ENCODE results near the gene CRTC3.

CRTC3 gene

GRCh38 chr15:90674476-90674875 lies 144.8 kb downstream of the CRTC3 start:
- no peak for TF ChIP-seq CTCF (IDR thresholded peaks at IDR 0.05; ENCODE audit: borderline replicate concordance, control extremely low read depth, extremely low read depth, insufficient read depth, missing control alignments)
- in situ Hi-C loops (cut with MboI; ENCODE audit: low sequenced_read_pairs, unreplicated experiment), result no loop called here
- no peak for DNase-seq (ENCODE audit: low spot score)

- TF ChIP-seq CTCF (IDR thresholded peaks at IDR 0.05; ENCODE audit: borderline replicate concordance, control extremely low read depth, extremely low read depth, insufficient read depth, missing control alignments), result no peak
- no peak for DNase-seq (ENCODE audit: low spot score)
- in situ Hi-C loops (cut with MboI; ENCODE audit: low sequenced_read_pairs, unreplicated experiment), result no loop called here
Measured at GRCh38 chr15:90675464-90675863, 145.7 kb downstream of the CRTC3 start.

- no peak for DNase-seq (ENCODE audit: low spot score)
- no peak for TF ChIP-seq CTCF (IDR thresholded peaks at IDR 0.05; ENCODE audit: borderline replicate concordance, control extremely low read depth, extremely low read depth, insufficient read depth, missing control alignments)
Measured at GRCh38 chr15:90677807-90678790, 148.4 kb downstream of the CRTC3 start.

GRCh38 chr15:90679959-90680358 lies 150.2 kb downstream of the CRTC3 start:
- TF ChIP-seq CTCF (IDR thresholded peaks at IDR 0.05; ENCODE audit: borderline replicate concordance, control extremely low read depth, extremely low read depth, insufficient read depth, missing control alignments), result no peak
- no peak for DNase-seq (ENCODE audit: low spot score)
- in situ Hi-C loops (cut with MboI; ENCODE audit: low sequenced_read_pairs, unreplicated experiment), result no loop called here

More at GRCh38 chr15:90677807-90678790, 148.4 kb downstream of the CRTC3 start:
- in situ Hi-C loops (cut with MboI; ENCODE audit: low sequenced_read_pairs, unreplicated experiment), result no loop called here

- DNase-seq (ENCODE audit: low spot score), result no peak
- no peak for TF ChIP-seq CTCF (IDR thresholded peaks at IDR 0.05; ENCODE audit: borderline replicate concordance, control extremely low read depth, extremely low read depth, insufficient read depth, missing control alignments)
- in situ Hi-C loops (cut with MboI; ENCODE audit: low sequenced_read_pairs, unreplicated experiment), result no loop called here
Measured at GRCh38 chr15:90680371-90680935, 150.7 kb downstream of the CRTC3 start.

- TF ChIP-seq CTCF (IDR thresholded peaks at IDR 0.05; ENCODE audit: borderline replicate concordance, control extremely low read depth, extremely low read depth, insufficient read depth, missing control alignments), result no peak
- in situ Hi-C loops (cut with MboI; ENCODE audit: low sequenced_read_pairs, unreplicated experiment), result no loop called here
Measured at GRCh38 chr15:90681056-90681455, 151.3 kb downstream of the CRTC3 start.

More at GRCh38 chr15:90681056-90681455, 151.3 kb downstream of the CRTC3 start:
- DNase-seq (ENCODE audit: low spot score), result peak; percentile 2
